NB4 (cell line): Measurements from ENCODE around the gene IGFL4.

Experiments used
- MAX ChIP-seq: IDR thresholded peaks from 2 replicates; pipeline ENCODE4 v1.6.1; 2011; ENCODE audit warnings: low read depth, low read length
- MYC ChIP-seq: IDR thresholded peaks from 2 replicates; pipeline ENCODE4 v1.6.1; 2011; ENCODE audit warnings: low read depth, low read length
- POLR2A ChIP-seq: IDR thresholded peaks from 2 replicates; pipeline ENCODE4 v1.6.1; 2011; ENCODE audit warnings: mild to moderate bottlenecking; ENCODE audit not compliant: insufficient read length; ENCODE audit errors: extremely low read depth
- TF ChIP-seq, protein P1 (sequence below): IDR thresholded peaks from one replicate; pipeline ENCODE4 v1.5.1; 2012; ENCODE audit warnings: low read depth, low read length

GRCh38 chr19:46042252-46042883 is 1.6 kb upstream of the IGFL4 start:
- TF ChIP-seq POLR2A (no peak), MYC (no peak), MAX (no peak)
- TF ChIP-seq, protein P1, sequence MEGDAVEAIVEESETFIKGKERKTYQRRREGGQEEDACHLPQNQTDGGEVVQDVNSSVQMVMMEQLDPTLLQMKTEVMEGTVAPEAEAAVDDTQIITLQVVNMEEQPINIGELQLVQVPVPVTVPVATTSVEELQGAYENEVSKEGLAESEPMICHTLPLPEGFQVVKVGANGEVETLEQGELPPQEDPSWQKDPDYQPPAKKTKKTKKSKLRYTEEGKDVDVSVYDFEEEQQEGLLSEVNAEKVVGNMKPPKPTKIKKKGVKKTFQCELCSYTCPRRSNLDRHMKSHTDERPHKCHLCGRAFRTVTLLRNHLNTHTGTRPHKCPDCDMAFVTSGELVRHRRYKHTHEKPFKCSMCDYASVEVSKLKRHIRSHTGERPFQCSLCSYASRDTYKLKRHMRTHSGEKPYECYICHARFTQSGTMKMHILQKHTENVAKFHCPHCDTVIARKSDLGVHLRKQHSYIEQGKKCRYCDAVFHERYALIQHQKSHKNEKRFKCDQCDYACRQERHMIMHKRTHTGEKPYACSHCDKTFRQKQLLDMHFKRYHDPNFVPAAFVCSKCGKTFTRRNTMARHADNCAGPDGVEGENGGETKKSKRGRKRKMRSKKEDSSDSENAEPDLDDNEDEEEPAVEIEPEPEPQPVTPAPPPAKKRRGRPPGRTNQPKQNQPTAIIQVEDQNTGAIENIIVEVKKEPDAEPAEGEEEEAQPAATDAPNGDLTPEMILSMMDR = no peak
